HepG2 (cell line): ENCODE data around the gene PMIS2. TPM values are rescaled to one million over a fixed set of nuclear protein-coding genes. Genes with fewer than 3 reads are reported as not detected.

Source experiments
- AKNA ChIP-seq: sonication (generic); formaldehyde crosslinking; IDR thresholded peaks from 2 replicates; pipeline ENCODE4 v1.4.0; 2020; ENCODE audit warnings: missing genetic modification reagents, borderline replicate concordance
- ARNT2 ChIP-seq: sonication (generic); formaldehyde crosslinking; IDR thresholded peaks from 2 replicates; pipeline ENCODE4 v1.8.0; 2022; ENCODE audit warnings: mild to moderate bottlenecking, low read depth, missing genetic modification reagents, moderate library complexity
- ATRX ChIP-seq: sonication (generic); formaldehyde crosslinking; IDR thresholded peaks from 2 replicates; pipeline ENCODE4 v1.4.0; 2020; ENCODE audit warnings: missing genetic modification reagents, borderline replicate concordance
- CBFB ChIP-seq: sonication (generic); formaldehyde crosslinking; IDR thresholded peaks from 2 replicates; pipeline ENCODE4 v1.4.0; 2020; ENCODE audit warnings: missing genetic modification reagents
- CBX5 ChIP-seq: sonication (generic); formaldehyde crosslinking; IDR thresholded peaks from 2 replicates; pipeline ENCODE4 v1.4.0; 2020; ENCODE audit warnings: missing genetic modification reagents, borderline replicate concordance
- ELF3 ChIP-seq: IDR thresholded peaks from 2 replicates; pipeline ENCODE4 v1.6.1; 2016; ENCODE audit warnings: missing genetic modification reagents, missing compliant biosample characterization
- FOSL2 ChIP-seq: sonication (generic); formaldehyde crosslinking; IDR thresholded peaks from 2 replicates; pipeline ENCODE4 v1.4.0; 2020; ENCODE audit warnings: missing genetic modification reagents
- FOXJ3 ChIP-seq: sonication (generic); formaldehyde crosslinking; IDR thresholded peaks from 2 replicates; pipeline ENCODE4 v1.4.0; 2020; ENCODE audit warnings: missing genetic modification reagents, mild to moderate bottlenecking, borderline replicate concordance
- HES4 ChIP-seq: sonication (generic); formaldehyde crosslinking; IDR thresholded peaks from 2 replicates; pipeline ENCODE4 v1.9.0; 2021; ENCODE audit warnings: mild to moderate bottlenecking, missing genetic modification reagents, borderline replicate concordance
- HNRNPL ChIP-seq: fragments of 200-400 bp; formaldehyde crosslinking; IDR thresholded peaks from 2 replicates; pipeline ENCODE4 v1.6.1; 2017; ENCODE audit warnings: mild to moderate bottlenecking, low read depth, low read length
- IRX3 ChIP-seq: sonication (generic); formaldehyde crosslinking; IDR thresholded peaks from 2 replicates; pipeline ENCODE4 v1.8.1; 2023; ENCODE audit warnings: mild to moderate bottlenecking, low read depth, missing genetic modification reagents, borderline replicate concordance
- KDM4B ChIP-seq: sonication (generic); formaldehyde crosslinking; IDR thresholded peaks from 2 replicates; pipeline ENCODE4 v1.4.0; 2020; ENCODE audit warnings: missing genetic modification reagents
- PCBP1 ChIP-seq: fragments of 200-400 bp; formaldehyde crosslinking; IDR thresholded peaks from 2 replicates; pipeline ENCODE4 v1.6.1; 2017; ENCODE audit warnings: mild to moderate bottlenecking, low read depth, low read length, borderline replicate concordance
- PREB ChIP-seq: sonication (generic); formaldehyde crosslinking; IDR thresholded peaks from 2 replicates; pipeline ENCODE4 v1.4.0; 2020; ENCODE audit warnings: missing genetic modification reagents
- SYNCRIP ChIP-seq: fragments of 200-400 bp; formaldehyde crosslinking; IDR thresholded peaks from 2 replicates; pipeline ENCODE4 v1.6.1; 2018; ENCODE audit warnings: mild to moderate bottlenecking, low read depth, low read length; ENCODE audit not compliant: insufficient read depth
- TAF1 ChIP-seq: sonication (generic); formaldehyde crosslinking; IDR thresholded peaks from 2 replicates; pipeline ENCODE4 v1.4.0; 2020; ENCODE audit warnings: missing genetic modification reagents
- TBP ChIP-seq: sonication (generic); formaldehyde crosslinking; IDR thresholded peaks from 2 replicates; pipeline ENCODE4 v1.5.0; 2020; ENCODE audit warnings: missing genetic modification reagents
- TP53 ChIP-seq: sonication (generic); formaldehyde crosslinking; conservative IDR thresholded peaks from 2 replicates; pipeline ENCODE4 v1.4.0; 2020; ENCODE audit warnings: missing genetic modification reagents
- ZBTB49 ChIP-seq: sonication (generic); formaldehyde crosslinking; IDR thresholded peaks from 2 replicates; pipeline ENCODE4 v1.4.0; 2020; ENCODE audit warnings: missing genetic modification reagents, borderline replicate concordance
- ZNF282 ChIP-seq: fragments of 450-650 bp; IDR thresholded peaks from 2 replicates; pipeline ENCODE4 v1.6.1; 2018; ENCODE audit not compliant: partially characterized antibody
- ZNF44 ChIP-seq: sonication (generic); formaldehyde crosslinking; IDR thresholded peaks from 2 replicates; pipeline ENCODE4 v1.5.1; 2020; ENCODE audit warnings: mild to moderate bottlenecking, missing genetic modification reagents
- ZSCAN29 ChIP-seq: sonication (generic); formaldehyde crosslinking; conservative IDR thresholded peaks from 2 replicates; pipeline ENCODE4 v1.4.0; 2020; ENCODE audit warnings: mild to moderate bottlenecking, missing genetic modification reagents
- polyA plus RNA-seq, 8 experiments: library from polyadenylated mRNA; depleted of rRNA in 3 of 8; stranded (reverse) in 7 of 8; unstranded in 1 of 8; fragments of >200 nt; fragmentation: Illumina TruSeq in 4 of 8; extraction: Trizol in 4 of 8; gene quantifications; 2 replicates each; pipeline versions ENCODE4 v1.2.1 to v1.2.3, GENCODE V29; 2011 to 2016; ENCODE audit warnings: low read depth in 4 of 8, missing spikeins in 1 of 8, mixed read lengths in 1 of 8; ENCODE audit not compliant: insufficient read depth in 1 of 8
- total RNA-seq, 5 experiments: library from RNA; depleted of rRNA; stranded (reverse); fragments of >200 nt; fragmentation: Illumina TruSeq; extraction: Trizol; gene quantifications; 2 replicates each; pipeline ENCODE4 v1.2.3, GENCODE V29; 2016; ENCODE audit warnings: low read depth in 1 of 5

The PMIS2 gene
- total and polyA plus RNA-seq, 2 of the 13 experiments (the other 11 are each of a cell fraction or from before 2014, with no cell fraction given): not detected

GRCh38 chr19:35612559-35613321 lies 26.8 kb downstream of the PMIS2 start, which contains the start of gene HAUS5 (continued):
- TF ChIP-seq IRX3 (no peak), HES4 (CRISPR knock-in tag) (peak; percentile 58; the same call in 1 of the 2 replicates), ZNF44 (CRISPR knock-in tag) (no peak), ZSCAN29 (CRISPR knock-in tag) (no peak), FOXJ3 (no peak), FOSL2 (CRISPR knock-in tag) (peak; percentile 65; the same call in 1 of the 2 replicates), AKNA (CRISPR knock-in tag) (no peak), ELF3 (CRISPR knock-in tag) (peak; percentile 26; the same call in 1 of the 2 replicates), CBX5 (CRISPR knock-in tag) (peak; percentile 72; the same call in 1 of the 2 replicates), ZBTB49 (no peak), CBFB (peak; percentile 59; the same call in 1 of the 2 replicates), ARNT2 (CRISPR knock-in tag) (0 out of 2 replicates have a peak, but pooled peaks have one; percentile 59), PREB (CRISPR knock-in tag) (no peak), PCBP1 (no peak), SYNCRIP (no peak), ZNF282 (no peak), ATRX (CRISPR knock-in tag) (no peak), TP53 (no peak), TAF1 (peak; percentile 67; the same call in 1 of the 2 replicates), HNRNPL (peak; percentile 92), KDM4B (CRISPR knock-in tag) (peak; percentile 74; the same call in 1 of the 2 replicates), TBP (0 out of 2 replicates have a peak, but pooled peaks have one; percentile 74)
